ENCODE results near the gene DNM3. TPM values are rescaled to one million over a fixed set of nuclear protein-coding genes. Genes with fewer than 3 reads are reported as not detected.

DNM3 gene
- total and polyA plus RNA-seq, 12 donors: 7.2 to 78.6 (median 18.4) TPM

DNA sequence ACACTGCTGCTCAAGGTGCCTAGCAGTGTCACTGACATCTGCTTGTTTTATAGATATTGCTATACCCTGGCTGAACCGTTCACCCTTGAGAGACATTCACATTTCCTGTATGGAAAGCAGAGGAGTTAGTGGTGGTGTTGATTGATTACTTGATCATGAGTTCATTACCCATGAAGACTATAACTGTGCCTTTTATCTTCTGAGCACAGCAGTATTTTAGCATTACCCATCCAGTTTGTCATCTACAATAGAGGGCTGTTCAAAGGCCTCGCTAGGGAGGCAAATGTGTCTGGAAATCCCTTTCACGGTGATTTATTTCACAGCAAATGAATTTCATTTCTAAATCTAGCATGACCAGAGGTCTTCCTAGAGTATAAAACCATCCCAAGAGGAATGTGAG, 160.0 kb downstream of the DNM3 start:
- intact Hi-C loops (cut with DNase I): loop anchor here in 1 of 2 donors (10.0 kb wide), 1 partner anchor 404 kb away; no protein-coding TSS in a partner anchor
- Histone ChIP-seq H3K4me1 (replicated peaks in 1 of 2) (peaks cover 0 to 12% of the 10 kb centered on the region in 2 donors), H3K27ac (no peak overlapping the region), H3K27me3 (no peaks in the 10 kb centered on the region), H3K36me3 (replicated peaks in 1 of 2) (no peaks in the 10 kb centered on the region), H3K4me3 (no peak overlapping the region), H3K9me3 (replicated peaks in 1 of 3) (no peaks in the 10 kb centered on the region)
- no peak for TF ChIP-seq POLR2A (IDR thresholded peaks at IDR 0.05)
- TF ChIP-seq, protein P1, sequence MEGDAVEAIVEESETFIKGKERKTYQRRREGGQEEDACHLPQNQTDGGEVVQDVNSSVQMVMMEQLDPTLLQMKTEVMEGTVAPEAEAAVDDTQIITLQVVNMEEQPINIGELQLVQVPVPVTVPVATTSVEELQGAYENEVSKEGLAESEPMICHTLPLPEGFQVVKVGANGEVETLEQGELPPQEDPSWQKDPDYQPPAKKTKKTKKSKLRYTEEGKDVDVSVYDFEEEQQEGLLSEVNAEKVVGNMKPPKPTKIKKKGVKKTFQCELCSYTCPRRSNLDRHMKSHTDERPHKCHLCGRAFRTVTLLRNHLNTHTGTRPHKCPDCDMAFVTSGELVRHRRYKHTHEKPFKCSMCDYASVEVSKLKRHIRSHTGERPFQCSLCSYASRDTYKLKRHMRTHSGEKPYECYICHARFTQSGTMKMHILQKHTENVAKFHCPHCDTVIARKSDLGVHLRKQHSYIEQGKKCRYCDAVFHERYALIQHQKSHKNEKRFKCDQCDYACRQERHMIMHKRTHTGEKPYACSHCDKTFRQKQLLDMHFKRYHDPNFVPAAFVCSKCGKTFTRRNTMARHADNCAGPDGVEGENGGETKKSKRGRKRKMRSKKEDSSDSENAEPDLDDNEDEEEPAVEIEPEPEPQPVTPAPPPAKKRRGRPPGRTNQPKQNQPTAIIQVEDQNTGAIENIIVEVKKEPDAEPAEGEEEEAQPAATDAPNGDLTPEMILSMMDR (IDR thresholded peaks at IDR 0.05): no peak
- 81 to 92% (median 87%) methylated on average over 3 of the region's 3 CpGs for WGBS, 4 donors
- no peak for DNase-seq

DNA sequence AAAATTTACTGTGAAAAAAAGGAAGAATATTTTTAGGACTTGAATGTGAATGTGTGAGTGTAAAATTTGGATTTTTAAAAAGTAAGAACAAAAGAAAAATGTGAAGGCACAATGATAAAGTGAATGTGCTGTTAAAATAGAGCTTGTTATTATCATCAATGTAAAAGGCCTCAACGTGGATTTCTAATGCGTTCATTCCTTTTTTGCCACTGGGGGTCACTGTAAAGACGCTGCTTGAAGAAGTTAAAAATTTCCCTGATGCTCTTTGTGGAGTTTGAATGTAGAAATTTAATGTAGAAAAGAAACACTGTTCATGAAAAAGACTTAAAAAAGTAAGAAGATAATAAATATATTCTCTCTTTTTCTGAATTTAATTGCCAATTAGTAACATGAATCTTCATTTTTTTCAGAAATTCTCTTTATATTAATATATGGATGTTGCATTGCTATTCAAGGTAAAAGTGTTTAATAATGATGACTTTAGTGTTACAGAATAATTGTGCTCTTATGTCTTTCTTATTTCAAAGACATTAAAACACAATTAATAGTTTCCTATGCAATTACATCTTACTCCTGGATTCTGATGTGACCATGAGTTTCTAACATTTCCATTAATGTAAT, 161.5 kb downstream of the DNM3 start:
- Histone ChIP-seq H3K27ac (no peak overlapping the region), H3K36me3 (replicated peaks in 1 of 2) (no peaks in the 10 kb centered on the region), H3K9me3 (replicated peaks in 1 of 3) (no peaks in the 10 kb centered on the region), H3K27me3 (no peaks in the 10 kb centered on the region), H3K4me1 (replicated peaks in 1 of 2) (peaks cover 0 to 6% of the 10 kb centered on the region in 2 donors), H3K4me3 (no peak overlapping the region)
- DNase-seq: peak in 3 of 7 donors; percentile 17 to 43 (median 34)
- WGBS, 4 donors: 16 to 21% (median 18%) methylated on average over 3 of the region's 3 CpGs
- TF ChIP-seq, protein P1 (IDR thresholded peaks at IDR 0.05): peak; percentile 48 to 76 (median 64)
- no peak for TF ChIP-seq POLR2A (IDR thresholded peaks at IDR 0.05)
- intact Hi-C loops (cut with DNase I): loop anchor here in 1 of 2 donors (10.0 kb wide), 1 partner anchor 402 kb away; no protein-coding TSS in a partner anchor

DNA sequence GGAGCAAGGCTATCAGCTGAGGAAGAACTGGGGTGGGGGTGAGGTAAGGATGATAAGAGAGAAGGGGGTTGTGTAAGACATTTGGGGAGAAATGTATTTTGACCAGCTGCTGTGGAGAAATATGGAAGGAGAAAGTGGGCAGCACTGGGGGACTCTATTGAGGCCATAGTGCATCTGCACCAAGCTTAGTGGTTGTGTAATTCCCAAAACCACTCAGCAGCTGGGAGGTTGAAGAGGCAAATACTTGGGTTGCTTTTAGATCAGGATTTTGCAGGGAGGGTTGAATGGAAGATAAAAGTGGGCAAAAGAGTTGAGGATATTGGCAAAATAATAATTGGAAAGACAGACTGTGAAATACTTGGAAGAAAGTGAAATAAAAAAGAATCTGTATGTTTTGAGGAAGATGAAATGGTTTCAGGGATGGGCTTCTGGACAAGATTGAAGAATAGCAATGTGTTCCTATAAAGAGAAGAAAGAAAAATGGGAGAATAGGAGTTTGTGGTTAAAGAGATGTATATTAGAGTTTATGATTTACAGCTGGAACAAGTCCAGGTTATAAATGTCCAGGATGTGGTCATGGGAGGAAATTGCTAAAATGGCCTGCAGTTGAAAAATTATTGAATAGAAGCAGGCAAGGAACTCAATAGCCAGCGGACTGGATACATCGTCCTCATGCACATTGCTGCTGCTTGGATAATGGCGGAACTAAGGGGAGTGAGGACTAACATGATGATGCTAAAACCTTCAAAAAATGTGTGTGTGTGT, 162.7 kb downstream of the DNM3 start:
- intact Hi-C loops (cut with DNase I): loop anchor here in 1 of 2 donors (10.0 kb wide), 1 partner anchor 401 kb away; no protein-coding TSS in a partner anchor
- TF ChIP-seq, protein P1 (IDR thresholded peaks at IDR 0.05): no peak
- no peak for TF ChIP-seq POLR2A (IDR thresholded peaks at IDR 0.05)
- WGBS, 4 donors: 84 to 93% (median 92%) methylated on average over 3 of the region's 3 CpGs

DNA sequence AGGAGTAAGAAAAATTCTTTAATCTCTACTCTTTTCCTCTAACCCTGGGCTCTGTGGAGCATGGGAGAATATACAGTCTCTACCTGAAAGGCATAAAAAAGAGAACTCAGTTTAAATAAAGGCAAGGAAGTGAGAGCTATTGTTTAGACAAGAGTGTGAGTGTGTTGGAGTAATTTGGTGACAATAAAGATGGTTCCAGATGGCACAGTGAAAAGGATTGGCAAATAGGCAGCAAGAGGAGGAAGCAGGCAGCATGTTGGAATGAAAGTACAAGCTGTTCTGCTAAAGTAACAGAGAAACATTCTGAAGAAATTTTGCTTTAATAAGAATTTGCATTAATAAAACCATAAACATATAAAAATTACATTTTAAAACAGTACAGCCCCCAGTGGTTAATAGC, 163.4 kb downstream of the DNM3 start:
- Histone ChIP-seq H3K4me1 (replicated peaks in 1 of 2) (peaks cover 0 to 6% of the 10 kb centered on the region in 2 donors), H3K27ac (no peak overlapping the region), H3K36me3 (replicated peaks in 1 of 2) (no peaks in the 10 kb centered on the region), H3K27me3 (no peaks in the 10 kb centered on the region), H3K4me3 (no peak overlapping the region), H3K9me3 (replicated peaks in 1 of 3) (peaks cover 0 to 1% (median 0%) of the 10 kb centered on the region in 3 donors)
- TF ChIP-seq, protein P1 (IDR thresholded peaks at IDR 0.05): no peak
- no peak for TF ChIP-seq POLR2A (IDR thresholded peaks at IDR 0.05)
- DNase-seq: no peak
- intact Hi-C loops (cut with DNase I): loop anchor here in 1 of 2 donors (10.0 kb wide), 1 partner anchor 400 kb away; no protein-coding TSS in a partner anchor

More for the DNA sequence above, 162.7 kb downstream of the DNM3 start:
- Histone ChIP-seq H3K27me3 (no peaks in the 10 kb centered on the region), H3K4me3 (no peak overlapping the region), H3K9me3 (replicated peaks in 1 of 3) (no peaks in the 10 kb centered on the region), H3K4me1 (replicated peaks in 1 of 2) (peaks cover 0 to 6% of the 10 kb centered on the region in 2 donors), H3K36me3 (replicated peaks in 1 of 2) (no peaks in the 10 kb centered on the region), H3K27ac (no peak overlapping the region)
- DNase-seq: no peak

All from adrenal gland (tissue), 12 donors.